Testis (tissue), 3 donors: ENCODE data around the gene BMPR1A. TPM values are rescaled to one million over a fixed set of nuclear protein-coding genes. Genes with fewer than 3 reads are reported as not detected.

Source experiments
- DNase-seq: peaks from one replicate; pipeline ENCODE4 v3.0.0-alpha.2; 2019
- H3K27ac ChIP-seq, 2 donors: fragments of 200-600 bp; sonication (generic); one replicate each; pipeline ENCODE4 v1.5.1; 2019
- H3K27me3 ChIP-seq: fragments of 200-600 bp; sonication (generic); one replicate; pipeline ENCODE4 v1.5.1; 2019
- H3K36me3 ChIP-seq: fragments of 200-600 bp; sonication (generic); one replicate; pipeline ENCODE4 v1.5.1; 2017; ENCODE audit warnings: low read depth; ENCODE audit errors: missing control alignments
- H3K4me1 ChIP-seq: fragments of 200-600 bp; sonication (generic); one replicate; pipeline ENCODE4 v1.5.1; 2019
- H3K4me3 ChIP-seq, 2 donors: fragments of 200-600 bp; sonication (generic); one replicate each; pipeline ENCODE4 v1.5.1; 2017 to 2019
- H3K9me3 ChIP-seq: fragments of 200-600 bp; sonication (generic); one replicate; pipeline ENCODE4 v1.5.1; 2017
- POLR2A ChIP-seq: fragments of 450-650 bp; IDR thresholded peaks from one replicate; pipeline ENCODE4 v1.6.1; 2017; ENCODE audit warnings: antibody characterized with exemption, mild to moderate bottlenecking, moderate library complexity
- WGBS, 2 donors: methylation state at CpG; one replicate each; pipeline ENCODE4 v1.1.5; 2018; 5-methylcytosine and 5-hydroxymethylcytosine counted together
- intact Hi-C: fragments of 100-400 bp; cut with DNase I; formaldehyde crosslinking; loops from one replicate; pipeline ENCODE4 v1.15.1; 2023; ENCODE audit warnings: low total_unique reads
- polyA plus RNA-seq: library from polyadenylated mRNA; stranded (reverse); fragments of 350-450 nt; fragmentation: Illumina TruSeq; extraction: RNeasy Lipid Tissue Mini Kit (QIAGEN cat#74804); gene quantifications from one replicate; pipeline ENCODE4 v1.2.3, GENCODE V29; 2014; ENCODE audit warnings: low read depth, low replicate concordance; ENCODE audit not compliant: insufficient read depth
- total RNA-seq, 2 donors: library from RNA; depleted of rRNA; stranded (reverse); fragments of >200 nt; gene quantifications; one replicate each; pipeline ENCODE4 v1.2.3, GENCODE V29; 2016
- TF ChIP-seq, protein P1 (sequence below), 3 experiments: fragments of 450-650 bp in 2 of 3; fragments of 200-600 bp in 1 of 3; sonication (generic) in 1 of 3; IDR thresholded peaks; one replicate each; pipeline ENCODE4 v1.5.1; 2016 to 2019; ENCODE audit warnings: antibody characterized with exemption in 3 of 3, mild to moderate bottlenecking in 2 of 3, moderate library complexity in 1 of 3

The BMPR1A gene
- total and polyA plus RNA-seq, 3 donors from 2014 or later, result 19.5 to 51.1 (median 42.6) TPM

DNA sequence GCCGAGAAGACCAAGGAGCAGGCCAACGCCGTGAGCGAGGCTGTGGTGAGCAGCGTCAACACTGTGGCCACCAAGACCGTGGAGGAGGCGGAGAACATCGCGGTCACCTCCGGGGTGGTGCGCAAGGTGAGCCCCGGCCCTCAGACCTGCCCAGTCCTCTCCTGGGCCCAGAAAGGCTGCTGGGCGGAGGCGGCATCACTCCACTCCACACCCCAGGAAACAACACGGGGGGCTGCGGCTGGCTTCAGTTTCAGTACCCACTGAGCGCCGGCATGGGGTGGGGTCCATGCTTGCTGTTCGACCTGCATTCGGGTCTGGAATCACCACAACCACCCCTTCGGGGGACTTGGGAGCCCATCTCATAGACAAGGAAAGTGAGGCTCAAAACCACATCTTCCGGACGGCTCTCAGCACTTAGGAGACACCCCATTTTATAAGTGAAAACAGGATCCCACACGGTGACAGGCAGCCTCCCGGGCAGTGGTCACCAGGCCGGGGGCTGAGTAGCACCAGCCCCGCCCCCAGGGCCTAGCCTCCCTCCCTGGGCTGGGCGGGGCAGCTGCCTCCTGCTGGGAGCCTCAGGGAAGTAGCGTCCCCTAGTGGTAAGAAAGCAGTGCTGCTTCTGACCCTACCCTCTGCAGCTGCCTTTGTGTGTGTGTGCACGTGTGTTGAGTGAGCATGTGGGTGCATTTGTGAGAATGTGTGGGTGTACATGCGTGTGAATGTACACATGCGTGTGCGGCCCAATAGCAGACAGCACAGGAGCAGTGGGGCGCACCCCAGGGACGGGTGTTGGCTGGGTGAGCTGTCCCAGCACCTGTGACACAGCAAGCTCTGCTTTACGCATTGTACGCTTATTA lies 203.8 kb downstream of the BMPR1A start:
- WGBS, 2 donors, result 79 to 84% methylated on average over 22 to 37 of the region's 37 CpGs
- no peaks in the 10 kb centered on the region for H3K27me3 ChIP-seq
- peak overlapping the region; percentile 46 to 87 for H3K27ac ChIP-seq
- TF ChIP-seq POLR2A, result no peak
- TF ChIP-seq, protein P1, sequence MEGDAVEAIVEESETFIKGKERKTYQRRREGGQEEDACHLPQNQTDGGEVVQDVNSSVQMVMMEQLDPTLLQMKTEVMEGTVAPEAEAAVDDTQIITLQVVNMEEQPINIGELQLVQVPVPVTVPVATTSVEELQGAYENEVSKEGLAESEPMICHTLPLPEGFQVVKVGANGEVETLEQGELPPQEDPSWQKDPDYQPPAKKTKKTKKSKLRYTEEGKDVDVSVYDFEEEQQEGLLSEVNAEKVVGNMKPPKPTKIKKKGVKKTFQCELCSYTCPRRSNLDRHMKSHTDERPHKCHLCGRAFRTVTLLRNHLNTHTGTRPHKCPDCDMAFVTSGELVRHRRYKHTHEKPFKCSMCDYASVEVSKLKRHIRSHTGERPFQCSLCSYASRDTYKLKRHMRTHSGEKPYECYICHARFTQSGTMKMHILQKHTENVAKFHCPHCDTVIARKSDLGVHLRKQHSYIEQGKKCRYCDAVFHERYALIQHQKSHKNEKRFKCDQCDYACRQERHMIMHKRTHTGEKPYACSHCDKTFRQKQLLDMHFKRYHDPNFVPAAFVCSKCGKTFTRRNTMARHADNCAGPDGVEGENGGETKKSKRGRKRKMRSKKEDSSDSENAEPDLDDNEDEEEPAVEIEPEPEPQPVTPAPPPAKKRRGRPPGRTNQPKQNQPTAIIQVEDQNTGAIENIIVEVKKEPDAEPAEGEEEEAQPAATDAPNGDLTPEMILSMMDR (IDR thresholded peaks at IDR 0.05), result peak; percentile 89 to 96 (median 95)
- peaks cover 45% of the 10 kb centered on the region for H3K4me1 ChIP-seq
- intact Hi-C loops, result no loop called here
- no peaks in the 10 kb centered on the region for H3K36me3 ChIP-seq
- H3K4me3 ChIP-seq, result no peak overlapping the region
- no peaks in the 10 kb centered on the region for H3K9me3 ChIP-seq
- DNase-seq, result peak; percentile 68

DNA sequence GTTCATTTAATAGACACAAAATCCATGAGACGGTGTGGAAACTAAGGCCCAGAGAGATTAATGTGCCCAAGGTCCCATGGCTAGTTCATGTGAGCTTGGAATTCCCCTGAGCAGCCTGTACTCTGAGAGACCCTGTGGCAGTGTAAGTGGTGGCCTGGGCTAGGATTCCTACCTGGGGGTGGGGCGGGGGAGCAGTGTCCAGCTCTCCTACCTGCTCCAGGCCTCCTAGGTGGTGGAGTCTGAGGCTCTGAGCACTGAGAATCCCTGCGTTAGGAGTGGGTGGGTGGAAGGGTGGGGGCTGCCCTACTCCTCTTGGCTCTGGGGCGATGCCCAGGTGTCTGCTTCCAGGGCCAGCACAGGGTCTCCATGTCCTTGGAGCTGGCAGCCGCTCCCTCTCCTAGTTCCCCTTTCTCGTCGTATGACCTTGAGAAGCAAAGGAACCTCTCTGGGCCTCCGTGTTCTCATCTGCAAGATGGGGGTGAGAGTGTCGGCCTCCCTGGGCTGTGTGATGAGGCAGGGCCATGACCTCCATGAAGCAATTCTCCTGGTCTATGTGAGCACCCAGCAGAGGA lies 204.5 kb downstream of the BMPR1A start:
- H3K4me3 ChIP-seq, result no peak overlapping the region

DNA sequence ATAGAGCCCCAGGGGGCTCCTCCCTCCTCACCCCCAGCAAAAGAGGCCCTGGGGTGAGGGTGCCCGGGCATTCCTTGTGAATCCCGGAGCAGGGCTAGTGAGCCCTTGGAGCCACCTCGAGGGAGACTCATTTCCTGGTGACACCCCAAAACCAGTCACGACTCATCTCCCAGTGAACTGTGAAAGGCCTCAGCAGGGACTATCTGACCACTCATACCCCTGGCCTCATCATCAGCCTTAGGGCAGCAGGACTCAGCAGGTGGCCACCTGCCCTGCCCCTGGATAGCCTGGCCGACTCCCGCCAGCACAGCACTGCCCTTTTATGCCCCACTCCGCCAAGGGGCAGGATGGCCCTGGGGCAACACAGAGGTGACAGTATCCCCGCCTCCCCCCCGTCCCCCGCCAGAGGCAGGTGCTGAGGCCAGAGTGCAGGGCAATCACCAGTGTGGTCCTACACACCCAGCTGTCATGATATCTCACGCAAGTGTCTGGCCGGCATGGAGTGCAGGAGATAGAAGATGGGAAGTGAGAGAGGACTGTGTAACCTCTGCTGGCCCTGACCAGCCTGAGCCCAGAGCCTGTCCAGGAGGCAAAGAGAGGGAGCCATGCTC lies 205.2 kb downstream of the BMPR1A start:
- no peak for TF ChIP-seq POLR2A
- TF ChIP-seq, protein P1 (IDR thresholded peaks at IDR 0.05), result no peak
- Histone ChIP-seq H3K4me3 (no peak overlapping the region), H3K9me3 (no peaks in the 10 kb centered on the region), H3K27me3 (no peaks in the 10 kb centered on the region), H3K36me3 (no peaks in the 10 kb centered on the region), H3K4me1 (peaks cover 41% of the 10 kb centered on the region), H3K27ac (no peak overlapping the region)
- intact Hi-C loops, result no loop called here
- DNase-seq, result peak; percentile 10
- WGBS, 2 donors, result 84 to 88% methylated on average over 9 to 12 of the region's 12 CpGs

More for the DNA sequence above, 204.5 kb downstream of the BMPR1A start:
- Histone ChIP-seq H3K27ac (no peak overlapping the region), H3K4me1 (peaks cover 41% of the 10 kb centered on the region), H3K36me3 (no peaks in the 10 kb centered on the region), H3K9me3 (no peaks in the 10 kb centered on the region), H3K27me3 (no peaks in the 10 kb centered on the region)
- intact Hi-C loops, result no loop called here
- 48 to 57% methylated on average over 6 to 9 of the region's 9 CpGs for WGBS, 2 donors
- DNase-seq, result peak; percentile 9
- TF ChIP-seq POLR2A, result no peak
- TF ChIP-seq, protein P1 (IDR thresholded peaks at IDR 0.05), result no peak

DNA sequence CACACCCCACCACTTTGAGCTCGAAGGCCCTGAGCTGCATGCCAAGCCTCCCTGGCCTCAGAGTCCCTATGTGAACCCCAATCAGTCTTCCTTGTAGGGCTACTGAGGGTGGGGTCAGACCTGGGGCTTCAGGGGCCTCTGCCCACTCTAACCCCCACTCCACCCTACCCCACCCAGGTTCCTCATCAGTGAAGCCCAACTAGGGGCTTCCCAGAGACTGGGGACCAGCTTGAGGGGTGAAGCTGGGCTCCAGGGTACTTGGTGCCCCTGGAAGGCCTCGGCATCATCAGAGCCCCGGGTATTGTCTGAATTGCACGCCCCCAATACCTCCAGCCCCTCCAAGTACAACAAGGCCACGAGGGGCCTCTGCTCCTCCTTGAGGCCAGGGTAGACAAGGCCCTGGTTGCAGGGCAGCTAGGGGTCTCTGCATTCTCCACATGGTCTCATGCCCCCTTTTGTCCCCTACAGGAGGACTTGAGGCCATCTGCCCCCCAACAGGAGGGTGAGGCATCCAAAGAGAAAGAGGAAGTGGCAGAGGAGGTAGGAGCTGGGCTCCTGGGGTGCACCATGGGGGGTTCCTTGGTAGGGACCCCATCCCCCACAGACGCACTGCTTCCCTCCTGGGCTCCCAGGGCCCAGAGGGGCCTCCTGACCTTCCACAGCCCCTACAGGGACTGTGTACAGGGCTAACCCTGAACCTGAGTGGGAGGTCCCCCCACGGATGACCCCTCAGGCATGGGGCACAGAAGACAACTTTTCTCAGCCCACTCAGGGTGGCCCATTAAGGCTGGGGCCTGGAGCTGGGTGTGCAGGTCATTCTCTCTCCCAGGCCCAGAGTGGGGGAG lies 205.9 kb downstream of the BMPR1A start:
- Histone ChIP-seq H3K4me1 (peaks cover 41% of the 10 kb centered on the region), H3K9me3 (no peaks in the 10 kb centered on the region), H3K27me3 (no peaks in the 10 kb centered on the region), H3K36me3 (no peaks in the 10 kb centered on the region), H3K4me3 (no peak overlapping the region), H3K27ac (no peak overlapping the region)
- DNase-seq, result no peak
- TF ChIP-seq, protein P1 (IDR thresholded peaks at IDR 0.05), result no peak
- TF ChIP-seq POLR2A, result no peak
- 86 to 93% methylated on average over 3 to 7 of the region's 7 CpGs for WGBS, 2 donors
- intact Hi-C loops, result no loop called here
